Mammary epithelial cell (primary cell): ENCODE measurements around the gene CHST1.

Experiments used
- EZH2 ChIP-seq: IDR thresholded peaks from 2 replicates; pipeline ENCODE4 v1.6.1; 2012; ENCODE audit warnings: low read length, inconsistent platforms, borderline replicate concordance
- TF ChIP-seq, protein P1 (sequence below), 2 donors: IDR thresholded peaks in 1 of 2; conservative IDR thresholded peaks in 1 of 2; 2 replicates each; pipeline ENCODE4 v1.5.1; 2011 to 2012; ENCODE audit warnings: inconsistent platforms in 2 of 2, low read length in 2 of 2, mild to moderate bottlenecking in 2 of 2, control low read depth in 1 of 2, low read depth in 1 of 2; ENCODE audit not compliant: insufficient read depth in 1 of 2; ENCODE audit errors: extremely low read depth in 1 of 2

DNA sequence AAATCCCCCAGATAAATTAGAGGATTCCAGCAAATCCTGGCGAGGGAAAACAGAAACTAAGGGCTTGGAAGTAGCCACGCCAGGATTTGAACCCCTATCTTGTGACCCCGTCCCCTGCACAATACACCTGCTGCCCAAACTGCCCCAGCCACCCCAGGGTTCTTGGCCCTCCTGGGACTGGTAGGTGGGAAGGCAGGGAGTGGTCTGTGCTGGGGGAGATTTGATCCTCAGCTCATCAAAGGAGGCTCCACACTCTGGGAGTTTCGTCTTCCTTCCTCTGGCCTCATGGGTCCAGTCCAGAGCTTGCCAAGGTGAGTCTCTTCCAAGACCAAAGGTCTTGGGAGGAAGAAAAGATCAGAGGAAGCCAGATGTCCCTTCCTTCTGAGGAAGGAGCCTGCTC lies 4.5 kb upstream of the CHST1 start:
- TF ChIP-seq, protein P1, sequence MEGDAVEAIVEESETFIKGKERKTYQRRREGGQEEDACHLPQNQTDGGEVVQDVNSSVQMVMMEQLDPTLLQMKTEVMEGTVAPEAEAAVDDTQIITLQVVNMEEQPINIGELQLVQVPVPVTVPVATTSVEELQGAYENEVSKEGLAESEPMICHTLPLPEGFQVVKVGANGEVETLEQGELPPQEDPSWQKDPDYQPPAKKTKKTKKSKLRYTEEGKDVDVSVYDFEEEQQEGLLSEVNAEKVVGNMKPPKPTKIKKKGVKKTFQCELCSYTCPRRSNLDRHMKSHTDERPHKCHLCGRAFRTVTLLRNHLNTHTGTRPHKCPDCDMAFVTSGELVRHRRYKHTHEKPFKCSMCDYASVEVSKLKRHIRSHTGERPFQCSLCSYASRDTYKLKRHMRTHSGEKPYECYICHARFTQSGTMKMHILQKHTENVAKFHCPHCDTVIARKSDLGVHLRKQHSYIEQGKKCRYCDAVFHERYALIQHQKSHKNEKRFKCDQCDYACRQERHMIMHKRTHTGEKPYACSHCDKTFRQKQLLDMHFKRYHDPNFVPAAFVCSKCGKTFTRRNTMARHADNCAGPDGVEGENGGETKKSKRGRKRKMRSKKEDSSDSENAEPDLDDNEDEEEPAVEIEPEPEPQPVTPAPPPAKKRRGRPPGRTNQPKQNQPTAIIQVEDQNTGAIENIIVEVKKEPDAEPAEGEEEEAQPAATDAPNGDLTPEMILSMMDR (conservative IDR thresholded peaks at IDR 0.05 in 1 of 2, IDR thresholded peaks at IDR 0.05 in 1 of 2; ENCODE audit: extremely low read depth in 1 of 2, insufficient read depth in 1 of 2, low read depth in 1 of 2, low read length in 2 of 2) = no peak
- no peak for TF ChIP-seq EZH2
